Stimulated activated CD4-positive, alpha-beta T cell treated with anti-CD3 and anti-CD28 coated beads, Interleukin-4, amount 100 ng/mL, for 4 hours (primary cell): ENCODE data around the gene DNAH8.
"Not testable (repeated sequence)": the region's sequence is repeated elsewhere in the genome, so short reads cannot be mapped to it uniquely, and the experiment has no call there.

ENCODE experiments used
- DNase-seq, 2 experiments: peaks; one replicate each; pipeline ENCODE4 v3.0.0-alpha.2; 2020

Gene DNAH8

GRCh38 chr6:38753707-38754106, 38.6 kb downstream of the DNAH8 start:
- no peak for DNase-seq

- no peak for DNase-seq
Observed at GRCh38 chr6:38755207-38755606, 40.1 kb downstream of the DNAH8 start.

- no peak for DNase-seq
Observed at GRCh38 chr6:38755874-38756273, 40.8 kb downstream of the DNAH8 start.

- DNase-seq = no peak
Observed at GRCh38 chr6:38760097-38760496, 45.0 kb downstream of the DNAH8 start.

GRCh38 chr6:38762848-38763247, 47.7 kb downstream of the DNAH8 start:
- DNase-seq = no peak

- no peak for DNase-seq
Observed at GRCh38 chr6:38767560-38767959, 52.4 kb downstream of the DNAH8 start.

GRCh38 chr6:38773338-38773737, 58.2 kb downstream of the DNAH8 start:
- no peak for DNase-seq

GRCh38 chr6:38774929-38775707, 60.0 kb downstream of the DNAH8 start:
- no peak for DNase-seq

- no peak for DNase-seq
Observed at GRCh38 chr6:38775870-38776269, 60.8 kb downstream of the DNAH8 start.

GRCh38 chr6:38776515-38776914, 61.4 kb downstream of the DNAH8 start:
- no peak for DNase-seq

- no peak for DNase-seq
Observed at GRCh38 chr6:38779310-38780062, 64.4 kb downstream of the DNAH8 start.

GRCh38 chr6:38782616-38783015, 67.5 kb downstream of the DNAH8 start:
- no peak for DNase-seq

- no peak for DNase-seq
Observed at GRCh38 chr6:38783443-38784228, 68.5 kb downstream of the DNAH8 start.

- no peak for DNase-seq
Observed at GRCh38 chr6:38784506-38785235, 69.6 kb downstream of the DNAH8 start.

- no peak for DNase-seq
Observed at GRCh38 chr6:38786486-38786885, 71.4 kb downstream of the DNAH8 start.

GRCh38 chr6:38789256-38789655, 74.1 kb downstream of the DNAH8 start:
- no peak for DNase-seq

GRCh38 chr6:38792356-38792755, 77.2 kb downstream of the DNAH8 start:
- DNase-seq = no peak

- no peak for DNase-seq
Observed at GRCh38 chr6:38794682-38795081, 79.6 kb downstream of the DNAH8 start.

- no peak for DNase-seq
Observed at GRCh38 chr6:38796006-38796405, 80.9 kb downstream of the DNAH8 start.

- not testable (repeated sequence) for DNase-seq
Observed at GRCh38 chr6:38796437-38796836, 81.3 kb downstream of the DNAH8 start.

GRCh38 chr6:38796850-38797249, 81.7 kb downstream of the DNAH8 start:
- DNase-seq = no peak

GRCh38 chr6:38797391-38797790, 82.3 kb downstream of the DNAH8 start:
- DNase-seq = no peak
